Adrenal gland (tissue), 5 donors: Measurements from ENCODE around the gene CHIC2.

Source experiments
- CTCF ChIP-seq, 6 experiments: fragments of 450-650 bp in 4 of 6; fragments of 200-600 bp in 2 of 6; sonication (generic) in 1 of 6; IDR thresholded peaks; 1 replicate in 5 of 6; 2 replicates in 1 of 6; pipeline versions ENCODE4 v1.5.1 to v1.8.0; 2016 to 2021; ENCODE audit warnings: antibody characterized with exemption in 6 of 6, mild to moderate bottlenecking in 2 of 6, moderate library complexity in 1 of 6
- POLR2A ChIP-seq, 2 donors: fragments of 450-650 bp; IDR thresholded peaks; one replicate each; pipeline ENCODE4 v1.6.1; 2017; ENCODE audit warnings: antibody characterized with exemption in 2 of 2, mild to moderate bottlenecking in 2 of 2, moderate library complexity in 1 of 2
- donor health status: DM: no; HTN: no; CAD: no.

GRCh38 chr4:54091637-54092404 is 27.4 kb upstream of the CHIC2 start:
- TF ChIP-seq CTCF (IDR thresholded peaks at IDR 0.05), result no peak
- no peak for TF ChIP-seq POLR2A (IDR thresholded peaks at IDR 0.05)
